ENCODE data around the gene PSME3IP1.

PSME3IP1 gene

DNA sequence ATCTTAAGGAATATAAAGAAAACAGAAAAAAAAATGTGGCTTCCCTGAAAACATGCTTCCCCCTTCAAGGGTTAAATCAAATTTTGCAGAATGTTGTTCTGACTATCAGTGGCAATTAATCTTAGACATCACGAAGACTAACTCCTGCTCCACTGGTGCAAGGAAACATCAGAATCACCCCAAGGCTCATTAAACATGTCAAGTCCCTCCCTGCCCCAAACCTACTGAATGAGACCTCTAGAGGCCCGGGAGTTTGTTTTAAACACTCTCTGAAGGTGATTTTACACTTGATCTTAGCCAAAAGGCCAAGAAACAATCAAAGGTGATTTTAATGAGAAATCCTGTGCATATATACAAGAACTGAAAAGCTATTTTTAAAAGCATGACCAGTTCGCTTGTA, 18.3 kb downstream of the PSME3IP1 start:
- no peak for DNase-seq (ENCODE audit: low read depth)

DNA sequence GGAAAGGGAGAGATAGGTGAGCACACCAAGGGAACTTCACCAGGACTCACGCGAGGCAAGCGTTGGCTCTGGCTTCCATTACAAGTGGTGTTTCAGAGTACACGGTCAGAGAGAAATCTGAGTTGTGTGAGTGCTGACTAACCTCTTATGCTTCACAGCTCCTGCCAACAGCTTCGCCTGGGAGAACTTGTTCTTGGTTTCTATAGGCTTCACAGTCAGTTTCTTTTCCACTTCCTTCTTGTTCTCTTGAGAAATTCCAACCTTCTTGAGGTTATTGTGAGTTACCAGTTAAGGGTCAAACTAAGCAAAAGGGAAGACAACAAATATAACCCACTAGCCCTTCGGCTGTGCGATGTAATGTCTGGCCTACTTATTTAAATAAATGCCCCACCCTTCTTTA, 18.9 kb downstream of the PSME3IP1 start:
- DNase-seq (ENCODE audit: low read depth), result no peak

DNA sequence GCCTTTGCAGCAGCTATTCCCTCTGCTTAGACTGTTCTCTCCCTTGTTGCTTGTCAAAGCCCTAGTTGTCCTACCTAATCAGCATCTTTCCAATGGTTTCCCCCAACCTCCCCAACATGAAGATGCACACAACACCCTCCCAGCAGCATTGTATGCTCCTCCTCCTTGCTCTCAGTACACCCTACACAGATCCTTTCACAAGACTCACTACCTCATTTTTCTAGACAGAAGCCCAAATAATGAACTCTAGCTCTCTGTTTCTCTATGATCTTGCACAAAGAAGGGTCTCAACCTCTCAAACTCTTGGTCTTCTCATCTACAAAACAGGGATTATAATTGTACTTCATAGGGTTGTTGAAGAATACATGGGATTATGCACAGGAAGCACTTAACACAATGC, 19.4 kb downstream of the PSME3IP1 start:
- no peak for DNase-seq (ENCODE audit: low read depth)

DNA sequence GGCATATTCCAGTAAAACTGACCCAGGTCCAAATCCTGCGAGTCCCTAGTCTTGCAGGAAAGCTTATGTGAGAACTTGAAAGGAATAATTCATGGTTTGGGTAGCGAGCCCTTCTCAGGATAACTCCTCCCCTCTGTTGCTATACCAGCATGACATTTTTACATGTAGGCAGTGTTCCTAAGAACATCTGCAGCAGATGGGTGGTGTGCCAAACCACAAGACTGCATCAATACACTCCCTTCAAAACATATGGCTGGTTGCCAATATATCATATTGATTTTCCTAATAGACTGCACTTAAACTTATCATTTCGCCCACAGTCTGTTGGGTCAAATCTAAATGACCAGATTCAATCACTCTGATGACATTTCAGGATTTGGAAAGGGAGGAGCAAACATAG, 19.9 kb downstream of the PSME3IP1 start:
- DNase-seq (ENCODE audit: low read depth), result no peak

DNA sequence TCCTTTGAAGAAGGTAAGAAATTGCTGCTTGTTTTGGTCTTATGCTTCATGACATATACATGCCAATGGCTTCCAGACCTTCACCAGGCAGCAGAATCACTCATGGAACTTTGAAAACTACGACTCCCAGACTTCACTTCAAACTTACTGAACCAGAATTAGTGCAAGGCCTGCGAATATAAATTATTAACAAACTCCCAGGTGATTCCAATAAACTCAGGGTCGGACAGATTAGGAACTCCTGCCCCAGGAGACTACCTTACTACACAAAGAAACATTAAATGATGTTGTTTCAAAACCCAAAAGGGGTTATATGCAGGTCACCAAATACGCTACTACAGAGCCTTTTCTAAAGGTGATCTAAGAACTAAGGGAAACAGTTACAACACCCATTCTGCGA, 20.4 kb downstream of the PSME3IP1 start:
- no peak for DNase-seq (ENCODE audit: low read depth)

DNA sequence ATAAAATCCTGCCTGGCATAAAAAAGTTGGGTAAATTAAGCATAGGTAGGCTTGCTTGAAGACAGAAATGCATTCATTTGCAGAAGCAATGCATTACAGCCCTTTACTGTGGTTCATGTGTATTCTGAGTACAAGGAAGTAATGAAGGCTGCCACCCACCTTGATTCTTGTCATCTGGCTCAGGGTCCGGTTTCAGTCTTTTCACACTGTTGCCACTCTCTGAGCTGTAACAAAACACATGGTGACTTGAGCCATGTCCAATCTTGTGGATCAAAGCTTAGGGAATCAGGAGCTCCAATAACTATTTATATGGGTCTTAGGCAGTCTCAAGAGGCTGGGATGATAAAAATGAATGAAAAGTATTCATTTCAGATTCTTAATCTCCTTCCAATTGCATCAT, 22.0 kb downstream of the PSME3IP1 start:
- DNase-seq (ENCODE audit: low read depth), result no peak

DNA sequence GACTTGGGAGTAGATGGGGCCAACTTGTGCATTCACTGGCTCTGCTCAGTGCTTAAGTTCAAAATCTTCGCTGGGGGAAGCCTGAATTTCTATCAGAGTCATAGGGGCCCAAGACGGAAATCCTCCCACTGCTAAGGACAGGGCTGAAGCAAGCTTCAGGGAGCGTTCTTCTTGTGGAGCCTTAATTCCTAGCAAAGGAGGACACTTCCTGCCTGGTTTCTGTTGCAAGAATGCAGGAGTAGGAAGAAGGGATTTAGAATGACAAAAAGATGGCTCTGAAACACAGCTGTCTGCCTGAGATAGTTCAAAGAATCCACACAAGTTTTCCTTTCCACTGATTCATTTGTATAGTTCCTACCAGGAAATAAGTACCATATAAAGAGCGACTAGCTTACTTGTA, 26.4 kb downstream of the PSME3IP1 start:
- no peak for DNase-seq (ENCODE audit: low read depth)

DNA sequence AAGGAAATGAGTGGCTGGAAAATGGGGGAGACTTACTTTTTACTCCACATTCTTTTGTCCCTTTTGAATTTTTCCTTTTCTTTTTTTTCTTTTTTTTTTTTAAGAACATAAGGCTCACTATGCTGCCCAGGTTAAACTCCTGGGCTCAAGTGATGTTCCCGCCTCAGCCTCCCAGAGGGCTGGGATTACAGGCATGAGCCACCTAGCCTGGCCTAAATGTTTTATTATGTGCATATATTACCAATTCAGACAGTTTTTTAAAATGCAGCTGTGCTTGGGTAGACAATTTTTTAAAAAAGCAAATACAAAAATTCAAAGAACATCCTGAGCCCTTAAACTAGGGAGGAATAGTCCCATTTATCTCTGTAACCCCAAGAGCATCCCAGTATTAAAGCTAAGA, 28.3 kb downstream of the PSME3IP1 start:
- DNase-seq (ENCODE audit: low read depth), result no peak

DNA sequence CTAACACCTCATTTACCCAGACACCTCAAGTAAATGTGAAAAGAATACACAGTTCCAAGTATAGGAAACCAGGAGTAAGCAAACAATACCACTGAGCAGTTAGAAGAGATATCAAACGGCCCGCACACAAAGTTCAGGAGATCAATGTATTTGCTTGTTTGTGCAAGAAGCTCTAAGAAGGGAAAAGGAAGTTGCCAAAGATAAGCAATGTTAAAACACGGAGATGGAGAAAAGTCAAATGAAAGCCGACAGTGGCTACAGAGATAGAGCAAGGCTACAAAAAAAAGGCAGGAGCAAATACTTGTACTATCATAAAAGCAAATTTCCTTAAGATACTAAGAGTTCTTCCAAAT, 29.5 kb downstream of the PSME3IP1 start:
- DNase-seq (ENCODE audit: low read depth), result no peak

DNA sequence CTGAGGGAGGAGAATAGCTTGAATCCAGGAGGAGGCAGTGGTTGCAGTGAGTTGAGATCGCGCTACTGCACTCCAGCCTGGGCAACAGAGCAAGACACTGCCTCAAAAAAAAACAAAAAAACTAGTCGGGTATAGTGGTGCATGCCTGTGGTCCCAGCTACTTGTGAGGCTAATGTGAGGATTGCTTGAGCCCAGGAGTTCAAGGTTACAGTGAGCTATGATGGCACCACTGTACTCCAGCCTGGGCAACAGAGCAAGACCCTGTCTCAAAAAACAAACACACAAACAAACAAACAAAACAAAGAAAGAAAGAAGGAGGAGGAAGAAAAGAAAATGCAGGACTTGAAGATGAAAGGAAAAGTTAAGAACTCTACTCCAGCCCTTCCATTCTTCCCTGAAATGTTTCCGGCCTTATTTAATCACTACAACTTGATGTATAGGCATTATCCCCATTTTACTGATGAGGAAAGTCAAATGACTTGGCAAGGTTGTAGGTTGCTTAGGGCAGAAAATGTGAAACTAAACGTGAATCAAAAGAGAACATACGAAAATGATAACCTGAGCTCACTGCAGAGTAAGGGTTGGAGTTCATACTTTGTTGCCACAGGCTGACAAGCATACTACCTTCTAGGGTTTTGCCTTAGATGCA, 30.0 kb downstream of the PSME3IP1 start:
- DNase-seq (ENCODE audit: low read depth), result no peak

DNA sequence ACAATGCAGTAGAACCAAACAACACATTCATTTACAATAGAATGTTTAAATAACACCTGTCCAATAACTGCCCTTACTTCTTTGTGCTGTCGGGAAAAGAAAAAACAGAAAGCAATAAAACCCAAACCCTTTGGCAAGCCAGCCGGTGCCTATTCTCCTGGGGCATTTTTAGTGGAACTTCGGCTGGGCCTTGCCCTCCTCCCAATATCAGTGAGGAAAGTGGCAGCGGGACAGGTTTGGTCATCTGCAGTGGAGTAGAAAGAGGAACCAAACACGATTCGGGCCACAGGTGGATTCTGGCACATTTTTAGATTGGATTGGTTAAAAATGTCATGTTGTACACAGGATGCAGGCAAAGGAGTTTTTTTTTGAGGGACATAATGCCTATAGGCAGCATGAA, 32.0 kb downstream of the PSME3IP1 start:
- DNase-seq (ENCODE audit: low read depth), result no peak

DNA sequence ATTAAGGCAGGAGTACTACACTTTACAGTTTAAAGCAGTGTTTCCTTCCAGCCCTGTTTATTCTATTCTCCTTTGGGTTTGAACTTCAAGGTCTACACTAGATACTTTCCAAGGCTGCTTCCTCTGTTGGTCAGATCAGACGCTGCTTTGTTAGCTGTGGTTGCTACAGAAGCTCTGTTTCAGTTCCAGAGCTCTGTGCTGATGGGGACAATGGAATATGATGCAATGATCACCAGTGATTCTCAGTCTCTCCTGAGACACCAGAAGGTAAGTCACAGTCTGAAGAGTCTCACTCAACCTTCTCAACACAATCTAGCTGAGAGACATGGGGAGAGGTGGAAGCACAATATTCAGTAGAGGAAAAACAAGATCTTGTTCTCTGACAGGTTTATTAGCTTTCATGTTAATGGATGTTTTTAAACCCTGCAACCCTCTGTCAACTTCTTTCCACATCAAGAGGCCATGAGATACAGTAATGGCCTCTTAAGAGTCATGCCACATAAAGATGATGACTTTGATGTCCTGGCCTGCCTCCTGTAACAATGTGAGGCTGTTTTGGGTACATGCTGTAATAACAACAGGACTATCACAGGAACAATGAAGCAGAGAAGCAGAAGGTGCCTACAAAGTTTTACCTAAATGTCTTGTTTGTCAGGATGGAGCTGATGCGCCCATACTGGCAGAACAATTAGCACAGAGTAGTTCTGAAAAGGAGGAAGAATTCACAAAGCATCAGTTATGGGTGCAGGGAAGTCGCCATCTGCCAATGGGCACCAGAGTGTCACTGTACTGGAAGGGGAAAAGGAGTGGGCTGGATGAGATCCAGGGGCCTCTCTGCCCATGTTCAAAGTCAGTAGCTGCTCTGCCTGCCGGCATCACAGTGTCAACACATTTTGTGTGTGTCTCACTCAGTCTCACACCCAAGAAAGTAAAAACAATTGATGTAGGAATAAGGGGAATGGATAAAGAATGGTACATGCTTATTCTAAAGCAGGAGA, 33.4 kb downstream of the PSME3IP1 start:
- DNase-seq (ENCODE audit: low read depth), result no peak

DNA sequence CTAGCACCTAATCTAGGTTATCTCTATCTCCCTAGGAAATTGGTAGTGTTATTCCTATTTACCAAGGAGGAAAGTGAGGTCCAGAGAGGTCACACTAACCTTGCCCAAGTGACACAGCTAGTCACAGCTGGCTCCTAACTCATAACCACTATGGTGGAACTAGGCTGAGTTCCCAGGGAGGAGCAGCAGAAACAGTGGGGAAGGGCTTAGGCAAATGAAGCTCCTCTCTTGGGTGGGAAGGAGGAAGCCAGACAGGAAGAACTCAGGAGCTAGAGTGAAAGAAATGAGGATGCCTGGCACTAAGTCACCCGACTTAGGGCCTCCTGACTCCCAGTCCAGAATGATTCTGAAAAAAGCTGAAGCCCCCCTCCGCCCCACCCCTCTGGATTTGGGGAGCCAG, 34.5 kb downstream of the PSME3IP1 start:
- DNase-seq (ENCODE audit: low read depth), result no peak

DNA sequence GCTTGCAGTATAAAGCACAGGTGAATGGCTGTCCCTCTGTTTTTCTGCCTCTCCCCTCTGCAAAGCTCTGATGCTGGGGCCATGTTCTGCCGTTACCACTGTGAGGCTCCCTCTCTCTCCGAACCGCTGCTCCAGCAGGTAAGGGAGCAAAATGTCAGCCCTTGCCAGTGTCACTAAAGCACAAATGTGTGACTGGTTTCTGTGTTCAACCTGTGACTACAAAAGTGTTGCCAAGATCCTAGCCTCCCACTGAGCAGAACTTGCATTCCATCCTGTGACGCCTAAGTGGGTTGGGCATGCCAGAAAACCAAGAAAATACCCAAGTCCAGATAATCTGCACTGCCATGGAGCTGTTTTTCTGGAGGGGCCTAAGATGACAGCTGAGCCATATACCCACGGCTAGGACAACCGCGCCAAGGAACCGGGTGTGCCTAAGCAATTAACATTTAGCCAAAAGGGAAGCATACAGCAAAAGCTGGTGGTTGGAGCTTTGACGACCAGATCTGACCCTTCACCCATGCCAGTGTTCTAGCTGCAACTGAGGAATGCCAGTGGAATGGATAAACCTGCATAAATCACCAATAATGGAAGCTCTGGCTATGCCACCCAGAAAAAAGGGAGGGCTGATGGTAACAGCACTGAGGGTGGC, 35.0 kb downstream of the PSME3IP1 start:
- no peak for DNase-seq (ENCODE audit: low read depth)

DNA sequence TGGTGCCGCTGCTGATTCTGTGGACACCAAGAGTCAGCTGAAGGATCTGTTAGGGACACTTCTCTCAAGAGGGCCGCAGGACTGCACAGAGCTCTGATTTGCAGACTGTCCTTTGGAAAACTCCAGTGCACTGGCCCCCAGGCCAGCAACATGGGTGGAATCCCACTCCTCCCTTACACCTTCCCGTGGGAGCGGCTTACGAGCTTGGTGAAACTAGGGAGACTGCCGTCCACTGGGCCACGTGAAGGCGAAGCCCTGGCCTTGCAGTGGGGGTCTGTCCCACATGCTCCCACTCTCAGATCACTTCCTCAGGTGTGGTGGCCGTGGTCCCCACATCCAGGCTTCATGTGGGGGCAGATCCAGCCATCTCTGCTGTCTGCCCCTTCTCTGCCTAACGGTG, 36.4 kb downstream of the PSME3IP1 start:
- DNase-seq (ENCODE audit: low read depth), result no peak

DNA sequence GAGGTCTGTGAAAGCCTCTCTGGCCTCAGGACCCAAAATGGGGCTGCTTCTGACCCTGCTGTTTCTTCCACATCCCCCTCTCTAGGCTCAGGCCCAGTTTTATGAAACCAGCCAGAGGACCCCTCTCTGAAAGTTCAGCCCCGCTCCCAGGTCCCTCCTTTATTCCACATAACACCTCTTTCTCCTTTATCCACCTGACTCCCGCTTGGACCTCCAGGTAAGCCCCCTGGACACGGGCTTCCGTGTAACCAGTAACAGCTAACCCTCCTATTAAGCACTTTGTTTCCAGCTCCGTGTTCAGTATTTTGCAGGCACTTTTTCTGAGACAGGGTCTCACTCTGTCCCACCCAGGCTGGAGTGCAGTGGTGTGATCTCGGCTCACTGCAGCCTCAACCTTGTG, 37.4 kb downstream of the PSME3IP1 start:
- DNase-seq (ENCODE audit: low read depth), result no peak

DNA sequence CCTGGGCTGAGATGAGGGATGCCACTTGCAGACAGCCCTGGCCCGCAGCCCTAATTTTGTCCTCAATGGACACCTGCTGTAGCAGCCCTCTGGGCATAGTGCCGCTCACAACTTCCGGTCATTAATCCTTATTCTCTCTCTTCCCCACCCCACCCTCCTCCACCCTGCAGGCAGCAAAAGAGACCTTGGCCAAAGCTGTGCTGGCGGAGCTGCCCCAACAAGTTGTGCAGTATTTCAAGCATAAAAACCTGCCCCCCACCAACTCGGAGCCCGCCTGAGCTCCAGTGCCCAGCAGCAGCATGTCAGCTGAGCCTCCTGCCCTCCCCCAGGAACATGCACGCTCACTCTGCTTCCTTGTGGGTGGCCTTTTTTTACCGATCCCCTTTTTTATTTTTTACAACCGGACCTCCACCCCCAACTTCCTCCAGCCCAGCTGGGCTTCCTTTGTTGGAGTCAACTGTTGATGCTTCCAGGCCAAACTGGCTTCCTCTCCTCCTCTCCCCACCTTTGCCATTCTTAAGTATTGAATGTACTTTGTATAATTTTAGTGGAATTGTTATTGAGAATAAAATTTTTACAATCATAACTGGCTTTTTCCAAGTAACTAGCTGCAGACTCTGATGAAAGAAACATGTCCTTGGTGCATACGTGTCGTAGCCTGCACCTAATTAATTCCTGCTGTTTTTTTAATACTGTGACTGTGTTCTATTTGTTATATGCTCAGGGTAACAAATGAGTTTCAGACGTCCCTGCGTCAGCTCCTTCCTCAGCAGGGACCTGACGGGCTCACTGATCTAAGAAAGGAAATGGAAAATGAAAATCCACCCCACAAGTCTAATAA, 38.2 kb downstream of the PSME3IP1 start:
- no peak for DNase-seq (ENCODE audit: low read depth)

DNA sequence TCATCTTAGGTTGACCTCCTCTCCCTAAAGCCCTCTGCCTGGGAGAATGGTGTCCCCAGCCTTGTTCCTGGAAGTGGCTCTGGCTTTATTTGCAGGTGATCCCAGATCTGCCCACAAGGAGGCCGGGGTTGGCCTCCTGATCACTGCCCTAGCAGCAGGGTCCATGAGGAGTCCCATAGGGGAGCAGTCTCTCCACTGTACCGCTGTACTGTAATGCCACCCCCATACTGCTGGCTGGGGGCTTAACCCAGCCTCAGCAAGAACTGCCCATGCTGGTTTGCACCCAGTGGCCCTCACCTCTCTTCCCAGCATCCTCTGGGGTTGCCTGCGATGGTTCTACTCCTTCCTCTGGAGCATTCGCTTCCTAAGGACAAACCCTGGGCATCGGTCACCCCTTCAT, 39.1 kb downstream of the PSME3IP1 start:
- DNase-seq (ENCODE audit: low read depth), result no peak

DNA sequence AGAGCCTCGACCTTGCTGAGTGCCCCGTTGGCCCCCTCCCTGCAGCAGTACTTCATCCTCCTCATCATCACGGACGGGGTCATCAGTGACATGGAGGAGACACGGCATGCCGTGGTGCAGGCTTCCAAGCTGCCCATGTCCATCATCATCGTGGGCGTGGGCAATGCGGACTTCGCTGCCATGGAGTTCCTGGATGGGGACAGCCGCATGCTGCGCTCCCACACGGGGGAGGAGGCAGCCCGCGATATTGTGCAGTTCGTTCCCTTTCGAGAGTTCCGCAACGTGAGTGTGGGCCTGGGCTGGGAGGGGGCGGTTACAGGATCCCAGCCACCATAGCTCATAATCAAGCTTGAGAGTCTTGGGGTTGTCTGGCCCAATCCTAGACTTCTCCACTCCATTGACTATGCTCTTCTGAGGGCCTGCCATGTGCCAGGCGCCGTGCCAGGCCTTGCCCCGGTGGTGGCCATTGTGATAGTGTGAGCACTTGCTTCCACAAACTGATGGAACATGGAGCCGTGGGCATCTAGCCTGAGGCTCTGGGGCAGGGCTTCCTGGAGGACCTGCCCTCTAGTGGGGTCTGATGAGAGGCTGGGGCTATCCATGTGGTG, 39.7 kb downstream of the PSME3IP1 start:
- DNase-seq (ENCODE audit: low read depth), result no peak

DNA sequence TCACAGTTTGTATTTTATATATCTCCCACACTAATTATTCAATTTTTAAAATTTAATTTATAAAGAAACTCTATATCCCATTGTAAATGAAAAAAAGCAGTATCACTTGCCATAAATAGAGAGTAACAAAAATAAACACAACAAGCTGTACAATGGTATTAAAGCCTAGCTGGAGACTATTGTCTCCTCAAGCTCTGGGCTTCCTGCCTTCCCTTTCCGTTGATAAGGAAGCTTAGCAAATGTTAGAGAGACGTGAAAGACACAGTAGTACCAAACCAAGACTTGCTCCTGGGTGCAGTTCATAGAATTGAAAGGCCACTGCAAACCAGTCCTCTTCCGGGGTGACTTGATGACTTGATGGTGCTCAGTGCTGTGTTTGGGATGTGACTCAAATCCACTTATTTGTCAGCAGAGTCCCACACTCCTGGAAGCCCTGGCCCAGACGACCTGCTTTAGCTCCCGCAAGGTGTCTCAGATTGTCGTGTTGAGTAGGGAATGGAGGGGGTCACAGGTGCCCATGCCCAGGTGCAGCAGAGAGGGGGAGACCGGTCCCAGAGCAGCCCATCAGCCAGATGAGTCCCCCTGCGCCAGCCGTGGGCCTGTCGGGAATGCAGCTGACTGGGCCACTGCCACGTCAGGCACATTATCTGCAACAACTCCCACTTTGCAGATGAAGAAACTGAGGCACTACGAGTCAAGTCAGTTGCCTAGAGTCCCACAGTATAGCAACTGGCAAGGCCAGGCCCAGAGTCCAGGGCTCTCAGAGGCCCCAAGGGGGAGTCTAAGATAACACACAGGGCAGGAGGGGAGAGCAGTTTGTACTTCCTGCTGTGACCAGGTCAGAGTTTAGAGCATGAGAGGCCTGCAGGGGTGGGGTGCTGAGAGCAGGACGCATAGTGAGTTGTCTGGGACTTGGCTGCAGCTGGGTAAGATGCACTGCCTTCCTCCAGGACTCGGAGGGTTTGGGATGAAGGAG, 40.5 kb downstream of the PSME3IP1 start:
- no peak for DNase-seq (ENCODE audit: low read depth)

DNA sequence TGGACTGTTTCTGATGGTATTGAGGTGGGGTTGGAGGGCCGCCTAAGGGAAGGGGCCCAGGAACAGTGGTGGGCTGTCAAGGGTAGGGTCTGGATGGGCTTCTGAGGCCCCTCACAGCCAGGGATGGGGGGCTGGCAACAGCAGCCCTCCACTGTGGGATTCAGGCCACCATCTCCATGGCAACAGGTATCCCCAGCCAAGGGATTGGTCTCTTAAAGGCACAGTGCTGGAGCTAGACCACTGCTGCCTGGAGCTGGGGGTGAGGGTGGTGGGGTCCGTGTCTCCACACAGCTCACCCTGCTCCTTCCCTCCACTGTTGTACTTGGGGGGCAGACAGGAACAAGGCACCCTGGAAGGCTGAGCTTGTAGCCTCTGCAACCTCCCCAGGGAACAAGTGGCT, 41.8 kb downstream of the PSME3IP1 start:
- no peak for DNase-seq (ENCODE audit: low read depth)

All from activated gamma-delta T cell treated with anti-CD3 and anti-CD28 coated beads, Interleukin-2, amount 50 U/mL, for 16 hours (primary cell).